Measurements from ENCODE around the gene PANX1.
"Not testable (repeated sequence)": the region's sequence is repeated elsewhere in the genome, so short reads cannot be mapped to it uniquely, and the experiment has no call there.

GRCh38 chr11:94120516-94120915 lies 8.1 kb upstream of the PANX1 start:
- TF ChIP-seq EZH2 (IDR thresholded peaks at IDR 0.05); POLR2AphosphoS5 (IDR thresholded peaks at IDR 0.05; ENCODE audit: borderline replicate concordance, low read depth, low read length): not testable (repeated sequence)
